ACC112 (cell line): Measurements from ENCODE around the gene GRM4.

ENCODE experiments used
- H2AFZ ChIP-seq: fragments of 200-600 bp; sonication (generic); one replicate; pipeline ENCODE4 v1.6.0; 2017; ENCODE audit warnings: antibody characterized with exemption, low read length; ENCODE audit not compliant: unreplicated experiment
- H3K27ac ChIP-seq: fragments of 200-600 bp; sonication (generic); 2 replicates; pipeline ENCODE4 v1.5.1; 2014; ENCODE audit warnings: low read depth, mild to moderate bottlenecking, antibody characterized with exemption, low read length, moderate library complexity
- H3K27me3 ChIP-seq: fragments of 200-600 bp; sonication (generic); 2 replicates; pipeline ENCODE4 v1.6.1; 2014; ENCODE audit warnings: mild to moderate bottlenecking, antibody characterized with exemption, low read length, moderate library complexity, mixed read lengths; ENCODE audit not compliant: insufficient read depth
- H3K36me3 ChIP-seq: fragments of 200-600 bp; sonication (generic); 2 replicates; pipeline ENCODE4 v1.6.1; 2016; ENCODE audit warnings: mild to moderate bottlenecking, antibody characterized with exemption, low read length, moderate library complexity, mixed read lengths; ENCODE audit not compliant: insufficient read depth
- H3K4me1 ChIP-seq: fragments of 200-600 bp; sonication (generic); one replicate; pipeline ENCODE4 v1.6.1; 2016; ENCODE audit warnings: low read length, mixed read lengths; ENCODE audit not compliant: insufficient read depth, unreplicated experiment, control insufficient read depth
- H3K4me3 ChIP-seq: fragments of 200-600 bp; sonication (generic); 2 replicates; pipeline ENCODE4 v1.5.1; 2014; ENCODE audit warnings: mild to moderate bottlenecking, low read depth, low read length
- H3K79me2 ChIP-seq: fragments of 200-600 bp; sonication (generic); one replicate; pipeline ENCODE4 v1.6.0; 2016; ENCODE audit warnings: low read length; ENCODE audit not compliant: control insufficient read depth, unreplicated experiment, insufficient read depth

GRM4 gene

DNA sequence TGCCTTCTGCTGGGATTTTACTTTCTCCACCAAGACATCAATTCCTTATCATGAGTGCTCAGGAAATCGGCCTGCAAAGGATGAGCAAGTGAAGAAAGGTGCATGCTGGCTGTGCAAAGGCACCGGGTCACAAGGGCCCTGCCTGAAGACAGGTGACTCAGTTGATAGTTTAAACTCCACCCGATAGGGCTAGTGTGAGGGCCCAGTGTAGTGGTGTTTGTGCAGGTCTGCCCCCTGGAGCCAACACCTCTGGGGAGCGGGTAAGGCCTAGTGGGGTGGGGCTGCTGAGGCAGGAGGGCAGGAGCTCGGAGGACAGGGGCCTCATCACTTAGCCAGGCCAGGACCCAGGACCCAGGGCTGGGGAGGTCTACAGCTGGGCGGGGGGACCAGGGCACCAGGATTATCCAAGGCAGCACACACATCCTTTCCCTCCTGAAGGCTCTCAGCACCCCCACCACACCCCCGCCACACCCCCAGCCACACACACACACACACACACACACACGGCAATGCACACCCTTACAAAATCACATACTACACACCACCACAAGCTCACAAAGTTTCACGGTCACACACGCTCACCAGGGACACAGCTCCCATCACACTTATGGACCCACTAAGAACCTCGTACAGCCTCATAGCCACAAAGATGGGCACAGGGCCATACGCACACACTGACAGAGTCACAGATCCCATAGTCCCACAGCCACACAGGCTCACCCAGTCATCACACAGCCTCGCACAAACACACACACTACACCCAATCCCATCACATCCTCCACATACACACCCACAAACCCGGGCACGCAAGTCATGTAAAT lies 75.4 kb downstream of the GRM4 start:
- H3K4me3 ChIP-seq = no peak overlapping the region
- H3K27ac ChIP-seq = no peak overlapping the region
- peaks cover 18% of the 10 kb centered on the region for H3K27me3 ChIP-seq
- no peak overlapping the region for H2AFZ ChIP-seq
- H3K4me1 ChIP-seq = no peaks in the 10 kb centered on the region
- no peaks in the 10 kb centered on the region for H3K79me2 ChIP-seq
- no peaks in the 10 kb centered on the region for H3K36me3 ChIP-seq

DNA sequence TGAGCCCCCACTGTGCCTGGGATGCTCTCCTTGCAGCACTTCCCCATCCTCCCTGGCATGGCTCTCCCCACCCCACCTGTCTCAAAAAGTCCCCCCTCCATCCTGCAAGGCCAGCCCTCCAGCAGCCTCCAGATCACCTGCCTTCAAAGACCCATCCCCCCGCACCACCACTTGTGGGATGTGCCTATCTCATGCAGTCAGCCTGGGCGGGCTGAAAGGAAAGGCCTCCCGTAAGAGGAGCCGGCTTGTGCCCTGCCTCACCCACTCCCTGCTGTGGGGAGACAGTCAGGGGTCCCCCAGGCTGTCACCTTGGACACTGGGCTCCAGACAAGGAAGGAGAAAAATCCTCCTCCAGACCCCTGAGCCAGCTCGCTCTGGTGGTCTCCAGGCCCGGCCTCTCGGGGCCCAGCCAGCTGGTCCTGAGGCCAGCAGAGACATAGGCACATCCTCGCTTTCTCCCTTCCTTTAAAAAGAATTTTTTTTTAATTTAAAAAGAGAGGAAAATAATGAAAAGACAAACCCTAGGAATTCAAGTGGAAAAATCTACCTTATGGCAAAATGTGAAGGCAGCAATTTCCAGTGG lies 77.3 kb downstream of the GRM4 start:
- H2AFZ ChIP-seq = no peak overlapping the region
- no peak overlapping the region for H3K4me3 ChIP-seq
- no peaks in the 10 kb centered on the region for H3K79me2 ChIP-seq
- no peaks in the 10 kb centered on the region for H3K36me3 ChIP-seq
- H3K27ac ChIP-seq = no peak overlapping the region
- peaks cover 32% of the 10 kb centered on the region for H3K27me3 ChIP-seq
- H3K4me1 ChIP-seq = no peaks in the 10 kb centered on the region

DNA sequence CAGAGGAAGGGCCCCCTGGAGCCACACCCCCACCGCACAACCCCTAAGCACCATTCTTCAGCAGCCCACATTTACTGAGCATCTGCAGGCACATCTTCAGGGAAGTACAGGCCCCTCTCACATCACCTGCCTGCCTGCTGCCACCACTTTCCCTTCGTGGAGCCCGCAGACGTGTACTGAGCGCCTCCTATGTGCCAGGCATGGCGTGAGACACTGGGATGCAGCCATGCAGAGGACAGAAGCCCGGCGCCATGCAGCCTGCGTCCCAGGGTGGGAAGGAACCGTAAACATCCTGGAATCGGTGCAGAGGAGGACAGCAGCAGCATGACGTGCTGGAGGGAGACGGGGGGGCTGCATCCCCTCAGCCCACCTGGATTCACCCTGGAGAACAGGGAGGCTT lies 78.1 kb downstream of the GRM4 start:
- peaks cover 40% of the 10 kb centered on the region for H3K27me3 ChIP-seq
- H3K4me1 ChIP-seq = no peaks in the 10 kb centered on the region

DNA sequence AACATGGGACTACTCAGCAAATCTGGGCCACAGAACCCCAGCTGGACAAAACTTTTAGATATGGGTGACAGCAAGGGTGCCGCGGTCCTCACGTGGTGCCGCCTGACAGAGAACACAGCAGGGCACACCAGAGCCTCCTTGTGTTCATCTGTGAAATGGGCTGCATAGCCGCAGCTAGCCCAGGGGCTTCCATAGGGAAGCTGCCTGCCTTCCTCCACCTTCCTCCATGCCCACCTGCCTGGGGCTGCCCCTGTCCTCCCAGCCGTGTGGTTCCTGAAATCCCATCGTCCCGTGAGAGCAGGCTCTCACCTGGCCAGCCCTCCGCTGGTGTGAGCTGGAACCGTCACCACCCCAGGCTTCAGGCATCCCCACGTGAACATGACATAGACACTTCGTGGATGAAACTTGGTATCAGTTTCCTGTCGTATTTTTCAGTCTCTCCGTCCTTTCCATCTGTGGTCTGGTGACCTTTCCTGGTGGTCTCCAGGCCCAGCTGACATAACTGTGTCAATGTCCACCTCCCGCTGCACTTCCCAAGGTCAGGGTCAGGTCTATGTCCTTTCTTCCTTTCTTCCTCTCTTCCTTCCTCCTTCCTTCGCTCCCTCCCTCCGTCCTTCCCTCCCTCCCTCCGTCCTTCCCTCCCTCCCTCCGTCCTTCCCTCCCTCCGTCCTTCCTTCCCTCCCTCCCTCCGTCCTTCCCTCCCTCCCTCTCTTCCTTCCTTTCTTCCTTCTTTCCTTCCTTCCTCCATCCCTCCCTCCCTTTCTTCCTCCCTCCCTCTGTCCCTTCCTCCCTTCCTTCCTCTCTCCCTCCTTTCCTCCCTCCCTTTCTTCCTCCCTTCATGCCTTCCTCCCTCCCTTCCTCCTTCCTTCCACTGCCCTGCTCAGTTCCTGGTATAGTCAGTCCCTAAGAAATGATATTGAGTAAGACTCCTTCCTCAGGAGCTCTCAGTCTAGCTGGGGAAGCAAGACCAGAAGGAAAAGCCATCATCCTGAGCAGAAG lies 78.8 kb downstream of the GRM4 start:
- Histone ChIP-seq H3K27ac (no peak overlapping the region), H3K36me3 (no peaks in the 10 kb centered on the region), H2AFZ (no peak overlapping the region), H3K4me1 (no peaks in the 10 kb centered on the region), H3K27me3 (peaks cover 42% of the 10 kb centered on the region), H3K4me3 (no peak overlapping the region), H3K79me2 (no peaks in the 10 kb centered on the region)

More for the DNA sequence above, 78.1 kb downstream of the GRM4 start:
- H3K36me3 ChIP-seq = no peaks in the 10 kb centered on the region
- H3K4me3 ChIP-seq = no peak overlapping the region
- no peak overlapping the region for H3K27ac ChIP-seq
- no peak overlapping the region for H2AFZ ChIP-seq
- H3K79me2 ChIP-seq = no peaks in the 10 kb centered on the region

DNA sequence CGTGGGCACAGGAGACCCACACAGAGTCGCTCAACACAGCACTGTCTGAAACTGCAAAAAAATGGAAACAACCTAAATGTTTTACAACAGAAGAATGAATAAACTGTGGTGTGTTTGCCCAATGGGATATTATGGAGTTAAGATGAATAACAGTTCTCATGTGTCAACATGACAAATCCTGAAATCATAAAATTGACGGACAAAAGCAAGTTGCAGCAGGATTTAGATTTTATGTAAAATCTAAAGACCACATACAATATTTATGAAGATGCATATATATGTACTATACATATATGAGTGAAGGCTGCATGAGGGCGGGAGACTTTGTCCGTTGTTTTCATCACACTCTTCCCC lies 79.7 kb downstream of the GRM4 start:
- H3K27ac ChIP-seq = no peak overlapping the region
- no peak overlapping the region for H2AFZ ChIP-seq
- no peaks in the 10 kb centered on the region for H3K36me3 ChIP-seq
- no peaks in the 10 kb centered on the region for H3K4me1 ChIP-seq
- H3K4me3 ChIP-seq = no peak overlapping the region
- H3K79me2 ChIP-seq = no peaks in the 10 kb centered on the region
- peaks cover 42% of the 10 kb centered on the region for H3K27me3 ChIP-seq

DNA sequence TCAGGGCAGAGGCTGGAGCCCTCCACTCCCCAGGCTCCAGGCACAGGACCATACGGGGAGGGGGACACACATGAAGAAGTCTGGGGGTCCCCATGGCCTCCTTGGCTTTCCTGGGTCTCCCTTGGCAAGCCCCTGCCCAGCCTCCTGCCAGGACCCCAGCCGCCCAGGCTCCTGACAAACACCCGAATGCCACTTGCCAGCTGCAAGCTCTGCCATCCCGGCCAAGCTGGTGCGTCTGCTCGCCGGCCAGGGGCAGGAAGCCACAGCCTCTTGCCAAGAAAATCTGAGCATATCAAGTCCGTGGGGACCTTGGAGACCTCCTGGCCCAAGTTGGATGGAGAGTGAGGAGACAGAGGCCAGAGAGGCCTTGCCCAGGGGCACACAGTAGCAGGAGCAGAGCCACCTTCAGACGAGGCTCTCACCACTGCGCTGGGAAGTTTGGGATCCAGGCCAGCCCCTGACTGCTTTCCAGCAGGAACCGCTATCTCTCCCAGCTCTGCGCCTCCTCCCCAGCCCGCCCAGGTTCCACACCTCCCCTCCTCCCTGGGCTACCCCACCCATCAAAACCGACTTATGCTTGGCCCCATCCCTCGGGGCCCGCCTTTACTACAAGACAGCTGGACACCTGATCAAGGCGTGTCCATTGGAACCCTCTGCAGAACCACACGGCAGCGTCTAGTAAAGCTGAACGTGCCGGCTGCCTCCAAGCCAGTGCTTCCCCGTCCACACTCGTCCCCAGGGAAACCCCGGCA lies 80.2 kb downstream of the GRM4 start:
- no peak overlapping the region for H3K4me3 ChIP-seq
- no peaks in the 10 kb centered on the region for H3K79me2 ChIP-seq
- no peaks in the 10 kb centered on the region for H3K4me1 ChIP-seq
- H3K36me3 ChIP-seq = no peaks in the 10 kb centered on the region
- H3K27ac ChIP-seq = no peak overlapping the region
- H2AFZ ChIP-seq = no peak overlapping the region
- peaks cover 42% of the 10 kb centered on the region for H3K27me3 ChIP-seq

DNA sequence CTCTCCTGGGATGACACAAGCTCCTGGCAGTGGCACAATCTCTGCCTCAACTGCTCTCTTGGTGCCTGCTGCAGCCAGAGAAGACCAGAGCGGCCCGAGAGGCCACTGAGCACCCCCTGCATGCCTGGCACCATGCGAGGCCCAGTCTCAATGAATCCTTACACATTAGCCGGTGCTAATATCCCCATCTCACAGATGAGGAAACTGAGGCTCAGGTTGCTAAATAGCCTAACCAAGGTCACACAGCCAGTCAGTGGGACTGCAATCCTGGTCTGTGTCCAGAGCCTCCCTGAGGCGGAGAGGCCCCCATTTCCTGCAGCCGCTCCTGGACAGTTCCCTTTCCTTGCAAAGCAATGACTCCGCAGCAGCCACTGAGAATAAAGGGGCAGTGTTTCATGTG lies 81.2 kb downstream of the GRM4 start:
- Histone ChIP-seq H3K36me3 (no peaks in the 10 kb centered on the region), H3K4me1 (peaks cover 4% of the 10 kb centered on the region), H3K27ac (no peak overlapping the region), H3K79me2 (no peaks in the 10 kb centered on the region), H2AFZ (no peak overlapping the region), H3K27me3 (peaks cover 42% of the 10 kb centered on the region), H3K4me3 (no peak overlapping the region)

DNA sequence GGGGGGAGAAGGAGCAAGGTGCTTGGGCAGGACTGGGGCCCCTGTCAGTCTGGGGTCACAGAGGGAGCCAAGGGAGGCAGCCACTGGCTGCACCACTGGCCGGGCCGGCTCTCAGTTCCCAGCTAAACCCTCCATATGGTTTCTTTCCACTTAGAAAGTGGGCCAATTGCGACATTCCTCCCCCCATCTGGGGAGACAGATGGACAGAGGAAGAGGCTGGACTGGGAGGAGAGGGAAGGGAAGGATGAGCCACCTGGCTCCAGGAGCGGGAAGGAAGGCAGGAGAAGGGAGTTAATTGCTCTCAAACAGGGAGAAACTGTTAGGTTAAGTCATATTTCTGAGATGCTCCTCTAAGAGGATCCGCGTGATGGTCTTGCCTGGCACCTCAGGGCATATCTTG lies 82.2 kb downstream of the GRM4 start:
- H2AFZ ChIP-seq = no peak overlapping the region
- H3K36me3 ChIP-seq = no peaks in the 10 kb centered on the region
- no peak overlapping the region for H3K4me3 ChIP-seq
- H3K79me2 ChIP-seq = no peaks in the 10 kb centered on the region
- H3K4me1 ChIP-seq = peaks cover 14% of the 10 kb centered on the region
- H3K27ac ChIP-seq = no peak overlapping the region
- peaks cover 42% of the 10 kb centered on the region for H3K27me3 ChIP-seq

DNA sequence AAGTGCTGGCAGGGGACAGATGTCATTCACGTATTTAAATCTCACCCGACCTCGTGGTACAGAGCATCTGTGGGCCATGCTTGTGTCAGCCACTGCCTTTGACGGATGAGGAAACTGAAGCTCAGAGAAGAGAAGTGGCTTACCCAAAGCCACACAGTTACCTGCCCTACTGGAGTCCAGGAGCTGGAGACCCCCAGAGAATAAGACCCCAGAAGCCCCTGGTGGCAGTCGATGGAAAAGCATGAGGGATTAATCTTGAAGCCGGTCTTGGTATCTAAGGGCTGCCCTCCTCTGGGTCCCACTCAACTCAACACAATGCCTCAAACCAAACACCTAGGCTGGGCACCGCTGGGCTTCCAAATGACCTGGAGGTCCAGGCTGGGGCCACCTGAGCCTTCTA lies 83.1 kb downstream of the GRM4 start:
- H3K4me3 ChIP-seq = no peak overlapping the region
- peaks cover 37% of the 10 kb centered on the region for H3K27me3 ChIP-seq
- no peaks in the 10 kb centered on the region for H3K79me2 ChIP-seq
- no peaks in the 10 kb centered on the region for H3K36me3 ChIP-seq
- H2AFZ ChIP-seq = no peak overlapping the region
- peaks cover 22% of the 10 kb centered on the region for H3K4me1 ChIP-seq
- no peak overlapping the region for H3K27ac ChIP-seq

DNA sequence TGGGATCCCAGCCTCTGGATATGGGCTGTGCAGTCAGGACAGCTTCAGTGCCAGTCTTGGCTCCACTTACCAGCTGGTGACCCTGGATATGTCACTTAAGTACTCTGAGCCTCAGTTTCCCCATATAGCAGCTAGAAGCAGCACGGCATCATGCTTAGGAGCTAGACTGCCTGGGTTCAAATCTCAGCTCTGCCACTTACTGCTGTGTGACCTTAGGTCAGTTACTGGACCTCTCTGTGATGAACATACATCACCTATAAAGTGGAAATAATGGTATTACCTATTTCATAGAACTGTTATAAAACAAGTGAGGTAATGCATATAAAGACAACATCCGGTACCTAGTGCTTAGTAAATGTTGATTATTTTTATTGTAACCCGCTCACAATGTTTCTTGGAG lies 83.7 kb downstream of the GRM4 start:
- H3K4me1 ChIP-seq = peaks cover 28% of the 10 kb centered on the region
- peaks cover 34% of the 10 kb centered on the region for H3K27me3 ChIP-seq

More for the DNA sequence above, 83.7 kb downstream of the GRM4 start:
- Histone ChIP-seq H3K36me3 (no peaks in the 10 kb centered on the region), H2AFZ (no peak overlapping the region), H3K4me3 (no peak overlapping the region), H3K27ac (no peak overlapping the region), H3K79me2 (no peaks in the 10 kb centered on the region)
